ENCODE results near the gene PARK7.

GRCh38 chr1:7931446-7931812 lies 30.1 kb upstream of the PARK7 start:
- TF ChIP-seq CTCF (IDR thresholded peaks at IDR 0.05; ENCODE audit: insufficient read depth, low read length, poor library complexity, severe bottlenecking) (no peak), EZH2phosphoT487 (conservative IDR thresholded peaks at IDR 0.05; ENCODE audit: low read length) (no peak)

Measured in SU-DHL-6 (cell line).